OCI-LY3 (cell line): Measurements from ENCODE around the gene EMX2.

Experiments used
- EZH2phosphoT487 ChIP-seq: fragments of 200-600 bp; shearing (Covaris generic); IDR thresholded peaks from 2 replicates; pipeline ENCODE4 v1.6.1; 2018; ENCODE audit warnings: antibody characterized with exemption, mixed run types, low read depth
- TF ChIP-seq, protein P1 (sequence below): fragments of 200-600, 300-600 bp; sonication (generic); IDR thresholded peaks from 2 replicates; pipeline ENCODE4 v1.5.1; 2014; ENCODE audit warnings: antibody characterized with exemption, low read length, low read depth

- TF ChIP-seq, protein P1, sequence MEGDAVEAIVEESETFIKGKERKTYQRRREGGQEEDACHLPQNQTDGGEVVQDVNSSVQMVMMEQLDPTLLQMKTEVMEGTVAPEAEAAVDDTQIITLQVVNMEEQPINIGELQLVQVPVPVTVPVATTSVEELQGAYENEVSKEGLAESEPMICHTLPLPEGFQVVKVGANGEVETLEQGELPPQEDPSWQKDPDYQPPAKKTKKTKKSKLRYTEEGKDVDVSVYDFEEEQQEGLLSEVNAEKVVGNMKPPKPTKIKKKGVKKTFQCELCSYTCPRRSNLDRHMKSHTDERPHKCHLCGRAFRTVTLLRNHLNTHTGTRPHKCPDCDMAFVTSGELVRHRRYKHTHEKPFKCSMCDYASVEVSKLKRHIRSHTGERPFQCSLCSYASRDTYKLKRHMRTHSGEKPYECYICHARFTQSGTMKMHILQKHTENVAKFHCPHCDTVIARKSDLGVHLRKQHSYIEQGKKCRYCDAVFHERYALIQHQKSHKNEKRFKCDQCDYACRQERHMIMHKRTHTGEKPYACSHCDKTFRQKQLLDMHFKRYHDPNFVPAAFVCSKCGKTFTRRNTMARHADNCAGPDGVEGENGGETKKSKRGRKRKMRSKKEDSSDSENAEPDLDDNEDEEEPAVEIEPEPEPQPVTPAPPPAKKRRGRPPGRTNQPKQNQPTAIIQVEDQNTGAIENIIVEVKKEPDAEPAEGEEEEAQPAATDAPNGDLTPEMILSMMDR = no peak
- TF ChIP-seq EZH2phosphoT487 = no peak
Measured at GRCh38 chr10:117569610-117570390, 27.3 kb downstream of the EMX2 start.
